Inflammatory macrophage (primary cell): Measurements from ENCODE around the gene NPHP4.

ENCODE experiments used
- DNase-seq, 2 donors: peaks; one replicate each; pipeline ENCODE4 v3.0.0-alpha.2; 2020 to 2022

The NPHP4 gene

GRCh38 chr1:5827516-5827915 is 164.7 kb downstream of the NPHP4 start:
- DNase-seq = no peak

GRCh38 chr1:5826601-5827000 is 165.6 kb downstream of the NPHP4 start:
- no peak for DNase-seq

- no peak for DNase-seq
Measured at GRCh38 chr1:5822726-5823125, 169.5 kb downstream of the NPHP4 start.

GRCh38 chr1:5822266-5822665 is 170.0 kb downstream of the NPHP4 start:
- DNase-seq = no peak

- DNase-seq = no peak
Measured at GRCh38 chr1:5821540-5822176, 170.6 kb downstream of the NPHP4 start.

- no peak for DNase-seq
Measured at GRCh38 chr1:5820026-5820421, 172.2 kb downstream of the NPHP4 start.

- no peak for DNase-seq
Measured at GRCh38 chr1:5819391-5820025, 172.7 kb downstream of the NPHP4 start.

GRCh38 chr1:5818755-5819154 is 173.5 kb downstream of the NPHP4 start:
- DNase-seq = no peak

- no peak for DNase-seq
Measured at GRCh38 chr1:5815716-5816115, 176.5 kb downstream of the NPHP4 start.

- peak; percentile 31 to 51 for DNase-seq
Measured at GRCh38 chr1:5815211-5815610, 177.0 kb downstream of the NPHP4 start.

GRCh38 chr1:5814046-5814619 is 178.1 kb downstream of the NPHP4 start:
- no peak for DNase-seq

GRCh38 chr1:5813480-5813879 is 178.7 kb downstream of the NPHP4 start:
- no peak for DNase-seq
